ENCODE results near the gene SHISA7.

DNA sequence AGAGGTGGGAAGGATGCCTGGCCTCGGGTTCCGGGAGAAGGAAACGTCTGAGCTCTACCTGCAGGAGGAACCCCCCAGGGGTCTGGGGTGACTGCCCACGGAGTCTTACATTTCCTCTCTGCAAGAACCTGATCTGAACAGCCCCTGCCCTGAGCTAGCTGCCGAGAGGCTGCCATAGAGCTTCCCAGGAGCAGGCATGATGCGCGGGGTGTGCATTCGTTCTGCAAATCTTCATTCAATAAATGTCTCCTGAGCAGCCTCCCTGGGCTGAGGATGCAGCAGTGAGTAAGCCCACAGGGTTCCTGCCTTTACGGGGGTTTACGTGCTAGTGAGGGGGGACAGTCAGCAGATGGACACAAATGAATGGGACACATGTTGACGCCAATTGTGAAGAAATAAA, 1.5 kb upstream of the SHISA7 start:
- TF ChIP-seq, protein P1, sequence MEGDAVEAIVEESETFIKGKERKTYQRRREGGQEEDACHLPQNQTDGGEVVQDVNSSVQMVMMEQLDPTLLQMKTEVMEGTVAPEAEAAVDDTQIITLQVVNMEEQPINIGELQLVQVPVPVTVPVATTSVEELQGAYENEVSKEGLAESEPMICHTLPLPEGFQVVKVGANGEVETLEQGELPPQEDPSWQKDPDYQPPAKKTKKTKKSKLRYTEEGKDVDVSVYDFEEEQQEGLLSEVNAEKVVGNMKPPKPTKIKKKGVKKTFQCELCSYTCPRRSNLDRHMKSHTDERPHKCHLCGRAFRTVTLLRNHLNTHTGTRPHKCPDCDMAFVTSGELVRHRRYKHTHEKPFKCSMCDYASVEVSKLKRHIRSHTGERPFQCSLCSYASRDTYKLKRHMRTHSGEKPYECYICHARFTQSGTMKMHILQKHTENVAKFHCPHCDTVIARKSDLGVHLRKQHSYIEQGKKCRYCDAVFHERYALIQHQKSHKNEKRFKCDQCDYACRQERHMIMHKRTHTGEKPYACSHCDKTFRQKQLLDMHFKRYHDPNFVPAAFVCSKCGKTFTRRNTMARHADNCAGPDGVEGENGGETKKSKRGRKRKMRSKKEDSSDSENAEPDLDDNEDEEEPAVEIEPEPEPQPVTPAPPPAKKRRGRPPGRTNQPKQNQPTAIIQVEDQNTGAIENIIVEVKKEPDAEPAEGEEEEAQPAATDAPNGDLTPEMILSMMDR (IDR thresholded peaks at IDR 0.05; ENCODE audit: low read depth, low read length, missing input control) = no peak
- TF ChIP-seq, protein P2, sequence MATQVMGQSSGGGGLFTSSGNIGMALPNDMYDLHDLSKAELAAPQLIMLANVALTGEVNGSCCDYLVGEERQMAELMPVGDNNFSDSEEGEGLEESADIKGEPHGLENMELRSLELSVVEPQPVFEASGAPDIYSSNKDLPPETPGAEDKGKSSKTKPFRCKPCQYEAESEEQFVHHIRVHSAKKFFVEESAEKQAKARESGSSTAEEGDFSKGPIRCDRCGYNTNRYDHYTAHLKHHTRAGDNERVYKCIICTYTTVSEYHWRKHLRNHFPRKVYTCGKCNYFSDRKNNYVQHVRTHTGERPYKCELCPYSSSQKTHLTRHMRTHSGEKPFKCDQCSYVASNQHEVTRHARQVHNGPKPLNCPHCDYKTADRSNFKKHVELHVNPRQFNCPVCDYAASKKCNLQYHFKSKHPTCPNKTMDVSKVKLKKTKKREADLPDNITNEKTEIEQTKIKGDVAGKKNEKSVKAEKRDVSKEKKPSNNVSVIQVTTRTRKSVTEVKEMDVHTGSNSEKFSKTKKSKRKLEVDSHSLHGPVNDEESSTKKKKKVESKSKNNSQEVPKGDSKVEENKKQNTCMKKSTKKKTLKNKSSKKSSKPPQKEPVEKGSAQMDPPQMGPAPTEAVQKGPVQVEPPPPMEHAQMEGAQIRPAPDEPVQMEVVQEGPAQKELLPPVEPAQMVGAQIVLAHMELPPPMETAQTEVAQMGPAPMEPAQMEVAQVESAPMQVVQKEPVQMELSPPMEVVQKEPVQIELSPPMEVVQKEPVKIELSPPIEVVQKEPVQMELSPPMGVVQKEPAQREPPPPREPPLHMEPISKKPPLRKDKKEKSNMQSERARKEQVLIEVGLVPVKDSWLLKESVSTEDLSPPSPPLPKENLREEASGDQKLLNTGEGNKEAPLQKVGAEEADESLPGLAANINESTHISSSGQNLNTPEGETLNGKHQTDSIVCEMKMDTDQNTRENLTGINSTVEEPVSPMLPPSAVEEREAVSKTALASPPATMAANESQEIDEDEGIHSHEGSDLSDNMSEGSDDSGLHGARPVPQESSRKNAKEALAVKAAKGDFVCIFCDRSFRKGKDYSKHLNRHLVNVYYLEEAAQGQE (IDR thresholded peaks at IDR 0.05) = no peak
- TF ChIP-seq RAD21 (IDR thresholded peaks at IDR 0.05) (no peak), GABPA (IDR thresholded peaks at IDR 0.05 in 1 of 2, conservative IDR thresholded peaks at IDR 0.05 in 1 of 2) (no peak), TAF1 (conservative IDR thresholded peaks at IDR 0.05) (no peak), YY1 (IDR thresholded peaks at IDR 0.05) (no peak), EGR1 (IDR thresholded peaks at IDR 0.05; ENCODE audit: low read depth in 2 of 2) (no peak)
- TF ChIP-seq, protein P3, sequence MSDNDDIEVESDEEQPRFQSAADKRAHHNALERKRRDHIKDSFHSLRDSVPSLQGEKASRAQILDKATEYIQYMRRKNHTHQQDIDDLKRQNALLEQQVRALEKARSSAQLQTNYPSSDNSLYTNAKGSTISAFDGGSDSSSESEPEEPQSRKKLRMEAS (IDR thresholded peaks at IDR 0.05) = no peak
- TF ChIP-seq, protein P4, sequence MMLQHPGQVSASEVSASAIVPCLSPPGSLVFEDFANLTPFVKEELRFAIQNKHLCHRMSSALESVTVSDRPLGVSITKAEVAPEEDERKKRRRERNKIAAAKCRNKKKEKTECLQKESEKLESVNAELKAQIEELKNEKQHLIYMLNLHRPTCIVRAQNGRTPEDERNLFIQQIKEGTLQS (IDR thresholded peaks at IDR 0.05) = no peak
